Panc1 (cell line): ENCODE results near the gene SCUBE2. TPM values are rescaled to one million over a fixed set of nuclear protein-coding genes. Genes with fewer than 3 reads are reported as not detected.

Experiments used
- ATAC-seq: fragments of 200-7000 bp; cut with Tn5 transposase; 2 replicates; pipeline ENCODE4 v1.9.1; 2020; ENCODE audit warnings: mild to moderate bottlenecking, moderate library complexity
- BruUV-seq: library from RNA; stranded (reverse); fragments of 400-500 nt; replicated peaks from 2 replicates; lab custom pipeline; 2021; lab: Mats Ljungman, UMichigan
- CTCF ChIA-PET: fragments of 300-600 bp; sonication (Branson Sonifier 250); formaldehyde crosslinking; loops from one replicate; lab custom pipeline; 2022; ENCODE audit warnings: antibody characterized with exemption; lab: Charles Lee
- POLR2A ChIA-PET: fragments of 300-600 bp; sonication (Branson Sonifier 250); formaldehyde crosslinking; loops from one replicate; lab custom pipeline; 2022; ENCODE audit warnings: antibody characterized with exemption; lab: Charles Lee
- DNase-seq: peaks from one replicate; pipeline ENCODE4 v3.0.0-alpha.2; 2010; ENCODE audit warnings: low read depth, low spot score
- H3K27ac ChIP-seq: 2 replicates; pipeline ENCODE4 v1.5.1; 2011; ENCODE audit warnings: mild to moderate bottlenecking, low read length, inconsistent platforms
- H3K27me3 ChIP-seq: fragments of 200-500 bp; sonication (Bioruptor generic); 2 replicates; pipeline ENCODE4 v1.6.0; 2014; ENCODE audit warnings: low read length, inconsistent platforms; ENCODE audit not compliant: control insufficient read depth, insufficient read depth
- H3K36me3 ChIP-seq: fragments of 200-500 bp; sonication (Bioruptor generic); 2 replicates; pipeline ENCODE4 v1.5.1; 2014; ENCODE audit warnings: inconsistent platforms, mild to moderate bottlenecking, low read length, moderate library complexity; ENCODE audit not compliant: control insufficient read depth, insufficient read depth
- H3K4me1 ChIP-seq: 2 replicates; pipeline ENCODE4 v1.5.1; 2011; ENCODE audit warnings: inconsistent platforms, mild to moderate bottlenecking, low read length, moderate library complexity; ENCODE audit not compliant: control insufficient read depth, insufficient read depth
- H3K4me3 ChIP-seq, 2 experiments: 2 replicates each; pipeline ENCODE4 v1.5.1; 2011 to 2012; ENCODE audit warnings: low read depth in 2 of 2, low read length in 2 of 2, mild to moderate bottlenecking in 2 of 2, inconsistent platforms in 1 of 2, moderate library complexity in 1 of 2
- H3K9me3 ChIP-seq: fragments of 200-500 bp; sonication (Bioruptor generic); 2 replicates; pipeline ENCODE4 v1.5.1; 2014; ENCODE audit warnings: low read depth, mild to moderate bottlenecking, inconsistent platforms, low read length, moderate library complexity; ENCODE audit not compliant: control insufficient read depth, insufficient read depth
- CTCF ChIP-seq: fragments of 450-650 bp; IDR thresholded peaks from 2 replicates; pipeline ENCODE4 v1.5.1; 2017; ENCODE audit warnings: mild to moderate bottlenecking
- POLR2AphosphoS5 ChIP-seq: IDR thresholded peaks from 2 replicates; pipeline ENCODE4 v1.6.1; 2012; ENCODE audit warnings: mild to moderate bottlenecking, low read depth, low read length, moderate library complexity
- REST ChIP-seq, 2 experiments: IDR thresholded peaks; 2 replicates each; pipeline ENCODE4 v1.6.1; 2011 to 2012; ENCODE audit warnings: low read depth in 2 of 2, control low read depth in 1 of 2, low read length in 1 of 2, mild to moderate bottlenecking in 1 of 2, moderate library complexity in 1 of 2; ENCODE audit not compliant: insufficient read depth in 1 of 2
- SIN3A ChIP-seq: IDR thresholded peaks from 2 replicates; pipeline ENCODE4 v1.6.1; 2012; ENCODE audit warnings: low read depth, mild to moderate bottlenecking, low read length, moderate library complexity, borderline replicate concordance; ENCODE audit not compliant: insufficient read depth
- TCF7L2 ChIP-seq: IDR thresholded peaks from 2 replicates; pipeline ENCODE4 v1.6.1; 2011; ENCODE audit warnings: mild to moderate bottlenecking, low read depth, low read length, inconsistent platforms
- in situ Hi-C: cut with HindIII; loops from 2 replicates; pipeline ENCODE4 v1.10.0; 2016; ENCODE audit warnings: low sequenced_read_pairs, low pct_unique_long_range_greater_than_20kb
- intact Hi-C: fragments of 100-400 bp; cut with micrococcal nuclease; formaldehyde crosslinking; loops from one replicate; pipeline ENCODE4 v1.10.0; 2022; ENCODE audit not compliant: unreplicated experiment
- total RNA-seq: library from RNA; stranded (reverse); gene quantifications from one replicate; pipeline ENCODE4 v1.2.1, GENCODE V29; 2021; ENCODE audit not compliant: unreplicated experiment

SCUBE2 gene
- total RNA-seq, 1 experiment from 2014 or later, result 2.8 TPM

GRCh38 chr11:9082575-9082974 lies 8.8 kb downstream of the SCUBE2 start:
- no peak for DNase-seq
- no peak overlapping the region for H3K27ac ChIP-seq
- ChIA-PET POLR2A (no interaction called here), CTCF (no interaction called here)
- in situ Hi-C loops, result no loop called here
- H3K9me3 ChIP-seq, result no peaks in the 10 kb centered on the region
- no peaks in the 10 kb centered on the region for H3K36me3 ChIP-seq
- ATAC-seq, result no peak
- intact Hi-C loops, result no loop called here
- H3K4me3 ChIP-seq, result no peak overlapping the region
- H3K4me1 ChIP-seq, result no peaks in the 10 kb centered on the region
- no peak for TF ChIP-seq SIN3A
- TF ChIP-seq TCF7L2, result no peak
- TF ChIP-seq CTCF, result no peak
- TF ChIP-seq POLR2AphosphoS5, result no peak
- no peak for TF ChIP-seq REST (IDR thresholded peaks at IDR 0.05; ENCODE audit: insufficient read depth in 1 of 2, low read depth in 2 of 2, low read length in 1 of 2)
- H3K27me3 ChIP-seq, result no peaks in the 10 kb centered on the region
- no TSS peak for BruUV-seq

- ChIA-PET CTCF (no interaction called here), POLR2A (no interaction called here)
- TF ChIP-seq REST (IDR thresholded peaks at IDR 0.05; ENCODE audit: insufficient read depth in 1 of 2, low read depth in 2 of 2, low read length in 1 of 2), result no peak
- no peak for TF ChIP-seq CTCF
- TF ChIP-seq TCF7L2, result no peak
- H3K4me1 ChIP-seq, result no peaks in the 10 kb centered on the region
- in situ Hi-C loops, result no loop called here
- H3K27me3 ChIP-seq, result no peaks in the 10 kb centered on the region
- ATAC-seq (no peak), DNase-seq (no peak)
- no peak overlapping the region for H3K27ac ChIP-seq
- H3K9me3 ChIP-seq, result no peaks in the 10 kb centered on the region
- BruUV-seq, result no TSS peak
- no peaks in the 10 kb centered on the region for H3K36me3 ChIP-seq
- H3K4me3 ChIP-seq, result no peak overlapping the region
- intact Hi-C loops, result no loop called here
These were observed 10.2 kb downstream of the SCUBE2 start for GRCh38 chr11:9081153-9081552.
